T-helper 2 cell treated with Interferon-gamma antibody and Interleukin-4, amounts not matched to agents 5 μg/mL and 100 μg/mL, for 36 hours (primary cell): ENCODE results near the gene DTX1.
"Not testable (repeated sequence)": the region's sequence is repeated elsewhere in the genome, so short reads cannot be mapped to it uniquely, and the experiment has no call there.

ENCODE experiments used
- DNase-seq: peaks from one replicate; pipeline ENCODE4 v3.0.0; 2021; ENCODE audit warnings: low spot score
- H3K27ac Mint-ChIP-seq: one replicate; pipeline ENCODE4 v1.8.0; 2021; ENCODE audit warnings: mild to moderate bottlenecking, mixed read lengths
- H3K27me3 Mint-ChIP-seq: one replicate; pipeline ENCODE4 v1.8.0; 2021; ENCODE audit warnings: low read depth, mixed read lengths
- H3K36me3 Mint-ChIP-seq: one replicate; pipeline ENCODE4 v1.8.0; 2021; ENCODE audit warnings: low read depth, mixed read lengths
- H3K4me1 Mint-ChIP-seq: one replicate; pipeline ENCODE4 v1.8.0; 2021; ENCODE audit warnings: low read depth, mixed read lengths
- H3K4me3 Mint-ChIP-seq: one replicate; pipeline ENCODE4 v1.8.0; 2022; ENCODE audit warnings: mild to moderate bottlenecking, moderate library complexity, mixed read lengths
- H3K9me3 Mint-ChIP-seq: one replicate; pipeline ENCODE4 v1.8.0; 2021; ENCODE audit warnings: mixed read lengths

The DTX1 gene

GRCh38 chr12:113134071-113134470 is 77.5 kb downstream of the DTX1 start:
- no peaks in the 10 kb centered on the region for H3K36me3 Mint-ChIP-seq

GRCh38 chr12:113134521-113134951 is 78.0 kb downstream of the DTX1 start:
- DNase-seq, result no peak
- peaks cover 15% of the 10 kb centered on the region for H3K4me1 Mint-ChIP-seq
- H3K4me3 Mint-ChIP-seq, result peak overlapping the region; percentile 52
- no peak overlapping the region for H3K27ac Mint-ChIP-seq
- no peaks in the 10 kb centered on the region for H3K9me3 Mint-ChIP-seq
- H3K36me3 Mint-ChIP-seq, result no peaks in the 10 kb centered on the region
- H3K27me3 Mint-ChIP-seq, result no peaks in the 10 kb centered on the region

More at GRCh38 chr12:113134071-113134470, 77.5 kb downstream of the DTX1 start:
- Mint-ChIP-seq H3K9me3 (no peaks in the 10 kb centered on the region), H3K27ac (no peak overlapping the region), H3K4me1 (peaks cover 15% of the 10 kb centered on the region), H3K4me3 (no peak overlapping the region), H3K27me3 (no peaks in the 10 kb centered on the region)
- no peak for DNase-seq

GRCh38 chr12:113135178-113136127 is 78.9 kb downstream of the DTX1 start, which contains the start of gene RASAL1:
Gene RASAL1, minus strand, starts transcription at chr12:113135761. Its CDS starts 299 bp downstream, at chr12:113135462.
- H3K27ac Mint-ChIP-seq, result peak within 1 kb of the TSS; percentile 58
- H3K27me3 Mint-ChIP-seq, result no peaks in the 10 kb centered on the region
- no peaks in the 10 kb centered on the region for H3K36me3 Mint-ChIP-seq
- peaks cover 13% of the 10 kb centered on the region for H3K4me1 Mint-ChIP-seq
- H3K9me3 Mint-ChIP-seq, result no peaks in the 10 kb centered on the region
- H3K4me3 Mint-ChIP-seq, result peak within 1 kb of the TSS; percentile 84
- DNase-seq, result peak; percentile 79

- H3K4me1 Mint-ChIP-seq, result peaks cover 13% of the 10 kb centered on the region
- peak overlapping the region; percentile 84 for H3K4me3 Mint-ChIP-seq
- no peaks in the 10 kb centered on the region for H3K9me3 Mint-ChIP-seq
- H3K36me3 Mint-ChIP-seq, result no peaks in the 10 kb centered on the region
- DNase-seq, result peak; percentile 68
- no peaks in the 10 kb centered on the region for H3K27me3 Mint-ChIP-seq
- H3K27ac Mint-ChIP-seq, result peak overlapping the region; percentile 58
Measured at GRCh38 chr12:113136128-113136989, 79.8 kb downstream of the DTX1 start.

- peaks cover 13% of the 10 kb centered on the region for H3K4me1 Mint-ChIP-seq
- H3K36me3 Mint-ChIP-seq, result no peaks in the 10 kb centered on the region
- H3K27ac Mint-ChIP-seq, result no peak overlapping the region
- H3K27me3 Mint-ChIP-seq, result no peaks in the 10 kb centered on the region
- H3K4me3 Mint-ChIP-seq, result peak overlapping the region; percentile 18
- DNase-seq, result no peak
- no peaks in the 10 kb centered on the region for H3K9me3 Mint-ChIP-seq
Measured at GRCh38 chr12:113136990-113137511, 80.5 kb downstream of the DTX1 start.

- H3K4me3 Mint-ChIP-seq, result no peak overlapping the region
- H3K27ac Mint-ChIP-seq, result no peak overlapping the region
- H3K9me3 Mint-ChIP-seq, result no peaks in the 10 kb centered on the region
- H3K4me1 Mint-ChIP-seq, result peaks cover 13% of the 10 kb centered on the region
- H3K36me3 Mint-ChIP-seq, result no peaks in the 10 kb centered on the region
- DNase-seq, result no peak
- H3K27me3 Mint-ChIP-seq, result no peaks in the 10 kb centered on the region
Measured at GRCh38 chr12:113137861-113138783, 81.6 kb downstream of the DTX1 start.

GRCh38 chr12:113138826-113139225 is 82.3 kb downstream of the DTX1 start:
- Mint-ChIP-seq H3K9me3 (no peaks in the 10 kb centered on the region), H3K36me3 (no peaks in the 10 kb centered on the region), H3K4me3 (no peak overlapping the region), H3K27ac (no peak overlapping the region), H3K4me1 (peaks cover 13% of the 10 kb centered on the region), H3K27me3 (no peaks in the 10 kb centered on the region)
- DNase-seq, result no peak

GRCh38 chr12:113140706-113141105 is 84.2 kb downstream of the DTX1 start:
- H3K9me3 Mint-ChIP-seq, result no peaks in the 10 kb centered on the region
- no peak overlapping the region for H3K27ac Mint-ChIP-seq
- no peaks in the 10 kb centered on the region for H3K36me3 Mint-ChIP-seq
- peaks cover 13% of the 10 kb centered on the region for H3K4me1 Mint-ChIP-seq
- DNase-seq, result no peak
- no peaks in the 10 kb centered on the region for H3K27me3 Mint-ChIP-seq
- no peak overlapping the region for H3K4me3 Mint-ChIP-seq

- not testable (repeated sequence) for H3K4me1 Mint-ChIP-seq, DNase-seq, H3K9me3 Mint-ChIP-seq, H3K36me3 Mint-ChIP-seq, H3K4me3 Mint-ChIP-seq, H3K27me3 Mint-ChIP-seq, H3K27ac Mint-ChIP-seq
Measured at GRCh38 chr12:113141716-113142115, 85.2 kb downstream of the DTX1 start.

- Mint-ChIP-seq H3K27me3 (peaks cover 5% of the 10 kb centered on the region), H3K27ac (no peak overlapping the region), H3K9me3 (no peaks in the 10 kb centered on the region), H3K36me3 (no peaks in the 10 kb centered on the region), H3K4me1 (no peaks in the 10 kb centered on the region), H3K4me3 (no peak overlapping the region)
- peak; percentile 13 for DNase-seq
Measured at GRCh38 chr12:113142173-113142885, 85.8 kb downstream of the DTX1 start.

- no peak for DNase-seq
- peaks cover 7% of the 10 kb centered on the region for H3K27me3 Mint-ChIP-seq
- no peak overlapping the region for H3K27ac Mint-ChIP-seq
- H3K4me3 Mint-ChIP-seq, result no peak overlapping the region
- no peaks in the 10 kb centered on the region for H3K9me3 Mint-ChIP-seq
- no peaks in the 10 kb centered on the region for H3K36me3 Mint-ChIP-seq
- no peaks in the 10 kb centered on the region for H3K4me1 Mint-ChIP-seq
Measured at GRCh38 chr12:113142886-113143332, 86.4 kb downstream of the DTX1 start.

GRCh38 chr12:113143959-113144358 is 87.4 kb downstream of the DTX1 start:
- Mint-ChIP-seq H3K27ac (no peak overlapping the region), H3K36me3 (no peaks in the 10 kb centered on the region), H3K4me1 (no peaks in the 10 kb centered on the region), H3K27me3 (peaks cover 7% of the 10 kb centered on the region), H3K9me3 (no peaks in the 10 kb centered on the region), H3K4me3 (no peak overlapping the region)
- DNase-seq, result no peak
